ENCODE measurements around the gene LIPA. TPM values are rescaled to one million over a fixed set of nuclear protein-coding genes. Genes with fewer than 3 reads are reported as not detected.

The LIPA gene
- total RNA-seq, 1 experiment from 2014 or later: 10.2 TPM

- no peak for DNase-seq (ENCODE audit: low spot score)
These were observed 10.5 kb downstream of the LIPA start for GRCh38 chr10:89241026-89241425.

- no peak for DNase-seq (ENCODE audit: low spot score)
These were observed 11.1 kb downstream of the LIPA start for GRCh38 chr10:89240519-89240918.

- no peak for DNase-seq (ENCODE audit: low spot score)
These were observed 12.5 kb downstream of the LIPA start for GRCh38 chr10:89238956-89239644.

GRCh38 chr10:89237849-89238248, 13.7 kb downstream of the LIPA start:
- no peak for DNase-seq (ENCODE audit: low spot score)

- DNase-seq (ENCODE audit: low spot score): no peak
These were observed 15.3 kb downstream of the LIPA start for GRCh38 chr10:89236226-89236797.

- no peak for DNase-seq (ENCODE audit: low spot score)
These were observed 16.3 kb downstream of the LIPA start for GRCh38 chr10:89235073-89235798.

GRCh38 chr10:89233033-89233432, 18.5 kb downstream of the LIPA start:
- DNase-seq (ENCODE audit: low spot score): no peak

GRCh38 chr10:89228962-89229361, 22.6 kb downstream of the LIPA start:
- DNase-seq (ENCODE audit: low spot score): no peak

- no peak for DNase-seq (ENCODE audit: low spot score)
These were observed 23.4 kb downstream of the LIPA start for GRCh38 chr10:89228146-89228545.

- no peak for DNase-seq (ENCODE audit: low spot score)
These were observed 24.7 kb downstream of the LIPA start for GRCh38 chr10:89226891-89227290.

GRCh38 chr10:89224739-89225443, 26.7 kb downstream of the LIPA start:
- no peak for DNase-seq (ENCODE audit: low spot score)

- no peak for DNase-seq (ENCODE audit: low spot score)
These were observed 29.7 kb downstream of the LIPA start for GRCh38 chr10:89221919-89222318.

GRCh38 chr10:89219513-89220218, 31.9 kb downstream of the LIPA start:
- DNase-seq (ENCODE audit: low spot score): no peak

GRCh38 chr10:89217057-89217990, 34.3 kb downstream of the LIPA start:
- peak; percentile 86 for DNase-seq (ENCODE audit: low spot score)

GRCh38 chr10:89216056-89216455, 35.5 kb downstream of the LIPA start:
- DNase-seq (ENCODE audit: low spot score): no peak

- DNase-seq (ENCODE audit: low spot score): no peak
These were observed 36.1 kb downstream of the LIPA start for GRCh38 chr10:89215511-89215910.

GRCh38 chr10:89214566-89215165, 36.9 kb downstream of the LIPA start:
- no peak for DNase-seq (ENCODE audit: low spot score)

- DNase-seq (ENCODE audit: low spot score): peak; percentile 55
These were observed 38.3 kb downstream of the LIPA start for GRCh38 chr10:89213191-89213808.

GRCh38 chr10:89210794-89211425, 40.7 kb downstream of the LIPA start:
- DNase-seq (ENCODE audit: low spot score): no peak
